Suprapubic skin (tissue), 4 donors: ENCODE results near the gene LRBA. TPM values are rescaled to one million over a fixed set of nuclear protein-coding genes. Genes with fewer than 3 reads are reported as not detected.

Experiments
- DNase-seq, 2 donors: peaks; one replicate each; pipeline ENCODE4 v3.0.0-alpha.2; 2019; ENCODE audit warnings: low spot score in 2 of 2
- H3K27ac ChIP-seq: fragments of 200-600 bp; sonication (generic); one replicate; pipeline ENCODE4 v1.5.1; 2019
- H3K27me3 ChIP-seq: fragments of 200-600 bp; sonication (generic); one replicate; pipeline ENCODE4 v1.5.1; 2019
- H3K36me3 ChIP-seq: fragments of 200-600 bp; sonication (generic); one replicate; pipeline ENCODE4 v1.5.1; 2019
- H3K4me1 ChIP-seq: fragments of 200-600 bp; sonication (generic); one replicate; pipeline ENCODE4 v1.5.1; 2019
- H3K4me3 ChIP-seq: fragments of 200-600 bp; sonication (generic); one replicate; pipeline ENCODE4 v1.5.1; 2019; ENCODE audit warnings: mild to moderate bottlenecking
- H3K9me3 ChIP-seq: fragments of 200-600 bp; sonication (generic); one replicate; pipeline ENCODE4 v1.5.1; 2019
- EP300 ChIP-seq: sonication (generic); formaldehyde crosslinking; IDR thresholded peaks from one replicate; pipeline ENCODE4 v1.6.1; 2017; ENCODE audit warnings: antibody characterized with exemption
- POLR2A ChIP-seq, 2 donors: fragments of 450-650 bp; IDR thresholded peaks; one replicate each; pipeline ENCODE4 v1.6.1; 2017; ENCODE audit warnings: antibody characterized with exemption in 2 of 2, mild to moderate bottlenecking in 2 of 2, moderate library complexity in 2 of 2
- POLR2AphosphoS5 ChIP-seq, 3 donors: sonication (generic); formaldehyde crosslinking; IDR thresholded peaks; one replicate each; pipeline ENCODE4 v1.6.1; 2017; ENCODE audit warnings: antibody characterized with exemption in 3 of 3
- WGBS: methylation state at CpG from one replicate; pipeline ENCODE4 v1.1.5; 2018; 5-methylcytosine and 5-hydroxymethylcytosine counted together
- total RNA-seq, 4 donors: library from RNA; depleted of rRNA; stranded (reverse); fragments of >200 nt; gene quantifications; one replicate each; pipeline ENCODE4 v1.1.0, GENCODE V29; 2016
- TF ChIP-seq, protein P1 (sequence below), 2 donors: fragments of 200-600 bp in 1 of 2; fragments of 450-650 bp in 1 of 2; sonication (generic) in 1 of 2; IDR thresholded peaks; one replicate each; pipeline ENCODE4 v1.5.1; 2016 to 2019; ENCODE audit warnings: antibody characterized with exemption in 2 of 2, mild to moderate bottlenecking in 1 of 2, moderate library complexity in 1 of 2

LRBA gene
- total RNA-seq, 4 donors from 2014 or later, result 64.6 to 128 (median 81.0) TPM

DNA sequence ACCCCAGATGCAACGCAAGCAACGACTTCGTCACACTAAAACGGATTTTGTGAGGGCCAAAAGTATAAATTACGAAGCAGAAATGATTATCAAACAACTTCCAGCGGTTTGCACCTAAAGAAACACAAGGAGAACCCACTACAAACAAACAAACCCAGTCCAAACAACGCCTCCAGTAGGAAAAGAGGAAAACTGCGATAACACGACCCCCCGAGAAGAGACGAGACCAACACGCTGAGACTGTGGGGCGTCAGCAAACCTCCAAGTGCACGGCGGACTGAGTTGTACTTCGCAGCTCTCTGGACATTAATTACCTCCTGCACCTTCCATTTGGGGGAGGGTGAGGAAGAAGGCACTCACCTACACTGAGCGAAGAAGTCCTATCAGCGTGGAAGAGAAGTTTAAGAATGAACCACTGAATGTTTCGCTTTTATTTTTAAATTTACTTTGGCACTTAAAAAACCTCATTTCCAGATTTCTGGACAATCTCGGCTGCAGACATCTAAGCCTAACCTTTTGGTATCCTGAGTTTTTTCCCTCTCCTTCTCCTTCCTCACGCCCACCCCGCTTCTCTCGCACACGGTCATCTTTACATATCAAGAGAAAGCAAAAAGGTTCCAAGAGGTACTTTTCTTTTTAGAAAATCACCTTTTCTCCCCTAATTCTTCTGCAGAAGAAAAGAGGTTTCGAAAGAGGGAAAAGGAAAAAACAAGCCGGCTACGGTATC lies 432.8 kb downstream of the LRBA start, which contains the start of gene MAB21L2:
TSS of gene MAB21L2 (plus strand) at position 6 of the 727 bp plus-strand sequence. CDS start 879 bp downstream, outside the sequence.
- peaks cover 10% of the 10 kb centered on the region for H3K9me3 ChIP-seq
- H3K4me1 ChIP-seq, result no peaks in the 10 kb centered on the region
- no peak for TF ChIP-seq POLR2A (IDR thresholded peaks at IDR 0.05)
- no peak for TF ChIP-seq EP300
- TF ChIP-seq, protein P1, sequence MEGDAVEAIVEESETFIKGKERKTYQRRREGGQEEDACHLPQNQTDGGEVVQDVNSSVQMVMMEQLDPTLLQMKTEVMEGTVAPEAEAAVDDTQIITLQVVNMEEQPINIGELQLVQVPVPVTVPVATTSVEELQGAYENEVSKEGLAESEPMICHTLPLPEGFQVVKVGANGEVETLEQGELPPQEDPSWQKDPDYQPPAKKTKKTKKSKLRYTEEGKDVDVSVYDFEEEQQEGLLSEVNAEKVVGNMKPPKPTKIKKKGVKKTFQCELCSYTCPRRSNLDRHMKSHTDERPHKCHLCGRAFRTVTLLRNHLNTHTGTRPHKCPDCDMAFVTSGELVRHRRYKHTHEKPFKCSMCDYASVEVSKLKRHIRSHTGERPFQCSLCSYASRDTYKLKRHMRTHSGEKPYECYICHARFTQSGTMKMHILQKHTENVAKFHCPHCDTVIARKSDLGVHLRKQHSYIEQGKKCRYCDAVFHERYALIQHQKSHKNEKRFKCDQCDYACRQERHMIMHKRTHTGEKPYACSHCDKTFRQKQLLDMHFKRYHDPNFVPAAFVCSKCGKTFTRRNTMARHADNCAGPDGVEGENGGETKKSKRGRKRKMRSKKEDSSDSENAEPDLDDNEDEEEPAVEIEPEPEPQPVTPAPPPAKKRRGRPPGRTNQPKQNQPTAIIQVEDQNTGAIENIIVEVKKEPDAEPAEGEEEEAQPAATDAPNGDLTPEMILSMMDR (IDR thresholded peaks at IDR 0.05), result no peak
- TF ChIP-seq POLR2AphosphoS5 (IDR thresholded peaks at IDR 0.05), result no peak
- DNase-seq, result no peak
- peak within 1 kb of the TSS; percentile 36 for H3K4me3 ChIP-seq
- H3K27ac ChIP-seq, result no peak within 1 kb of the TSS
- no peaks in the 10 kb centered on the region for H3K27me3 ChIP-seq
- 84% methylated on average over 27 of the region's 27 CpGs for WGBS
- peaks cover 17% of the 10 kb centered on the region for H3K36me3 ChIP-seq

DNA sequence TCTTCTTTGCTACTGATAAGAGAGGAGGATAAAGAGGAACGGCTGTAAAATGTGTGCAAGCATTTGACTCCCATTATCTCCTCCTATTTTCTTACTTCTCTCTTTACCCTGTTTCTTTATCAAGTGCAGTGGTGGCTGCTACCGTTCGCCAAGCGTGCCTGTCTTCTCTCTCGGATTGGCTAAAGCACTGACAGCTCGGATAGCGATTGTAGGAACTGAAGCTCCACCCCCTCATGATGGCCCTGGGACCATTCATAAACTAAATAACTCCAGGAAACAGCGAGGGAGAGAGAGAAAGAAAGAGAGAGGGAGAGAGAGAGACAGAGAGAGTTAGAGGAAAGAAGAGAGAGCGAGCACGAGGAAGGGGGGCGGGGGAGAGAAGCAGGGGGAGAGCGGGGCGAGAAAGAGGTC lies 433.4 kb downstream of the LRBA start:
- no peak for DNase-seq
- H3K36me3 ChIP-seq, result peaks cover 17% of the 10 kb centered on the region
- TF ChIP-seq, protein P1 (IDR thresholded peaks at IDR 0.05), result no peak
- TF ChIP-seq POLR2A (IDR thresholded peaks at IDR 0.05), result no peak
- TF ChIP-seq POLR2AphosphoS5 (IDR thresholded peaks at IDR 0.05), result no peak
- no peak for TF ChIP-seq EP300
- 84% methylated on average over 13 of the region's 13 CpGs for WGBS
- H3K4me3 ChIP-seq, result no peak overlapping the region
- no peak overlapping the region for H3K27ac ChIP-seq
- H3K9me3 ChIP-seq, result peaks cover 10% of the 10 kb centered on the region
- no peaks in the 10 kb centered on the region for H3K4me1 ChIP-seq
- H3K27me3 ChIP-seq, result no peaks in the 10 kb centered on the region

DNA sequence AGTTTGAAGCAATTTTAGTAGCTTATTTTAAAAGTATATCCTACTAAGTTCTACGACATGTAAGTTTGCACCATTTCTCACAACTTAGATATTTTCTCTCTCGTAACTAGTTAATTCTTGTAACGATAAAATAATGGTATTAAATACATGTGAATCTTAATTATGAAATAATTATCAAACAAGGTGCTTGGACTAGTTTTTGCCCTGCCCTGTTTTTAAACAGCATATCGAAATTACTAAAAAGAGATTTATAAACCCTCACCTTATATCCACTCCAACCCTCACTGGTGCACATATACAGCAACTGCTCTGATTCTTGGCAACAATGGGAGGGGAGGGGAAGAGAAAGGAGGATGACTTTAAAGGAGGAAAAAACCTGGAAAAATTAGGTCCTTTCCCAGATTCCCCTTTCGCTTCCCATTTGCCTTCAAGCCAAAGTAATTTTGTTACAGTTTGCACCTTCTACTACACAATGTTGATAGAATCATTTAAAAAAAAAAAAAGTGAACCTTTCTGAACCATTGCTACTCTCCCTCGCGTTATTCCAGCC lies 434.0 kb downstream of the LRBA start:
- no peak for DNase-seq
- Histone ChIP-seq H3K4me3 (no peak overlapping the region), H3K36me3 (peaks cover 17% of the 10 kb centered on the region), H3K27me3 (no peaks in the 10 kb centered on the region), H3K9me3 (peaks cover 10% of the 10 kb centered on the region), H3K4me1 (no peaks in the 10 kb centered on the region), H3K27ac (no peak overlapping the region)
- TF ChIP-seq EP300 (no peak), POLR2A (IDR thresholded peaks at IDR 0.05) (no peak), POLR2AphosphoS5 (IDR thresholded peaks at IDR 0.05) (no peak)
- TF ChIP-seq, protein P1 (IDR thresholded peaks at IDR 0.05), result no peak
- 96% methylated on average over 7 of the region's 7 CpGs for WGBS

DNA sequence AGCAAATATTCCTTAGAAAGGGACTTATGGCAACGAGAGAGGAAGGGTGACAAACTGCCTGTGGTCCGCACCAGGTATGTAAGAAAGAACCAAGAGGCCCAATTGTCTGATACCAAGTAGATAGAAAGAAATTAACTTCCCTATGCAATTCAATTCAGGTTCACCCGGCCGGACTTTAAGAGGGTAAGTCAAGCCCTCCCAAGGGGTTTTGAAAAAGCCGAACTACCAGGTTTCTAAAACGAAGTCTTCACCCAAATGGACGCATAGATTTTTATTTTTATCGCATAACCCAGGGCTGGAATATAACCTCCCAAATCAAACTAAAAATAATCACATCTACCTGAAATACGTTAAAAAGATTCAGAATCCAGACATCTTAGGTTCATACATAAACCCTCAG lies 434.8 kb downstream of the LRBA start:
- Histone ChIP-seq H3K4me3 (no peak overlapping the region), H3K27ac (no peak overlapping the region), H3K36me3 (peaks cover 17% of the 10 kb centered on the region), H3K4me1 (no peaks in the 10 kb centered on the region), H3K27me3 (no peaks in the 10 kb centered on the region), H3K9me3 (peaks cover 10% of the 10 kb centered on the region)
- DNase-seq, result no peak
- TF ChIP-seq EP300 (no peak), POLR2A (IDR thresholded peaks at IDR 0.05) (no peak), POLR2AphosphoS5 (IDR thresholded peaks at IDR 0.05) (no peak)
- TF ChIP-seq, protein P1 (IDR thresholded peaks at IDR 0.05), result no peak
- 86% methylated on average over 9 of the region's 9 CpGs for WGBS

DNA sequence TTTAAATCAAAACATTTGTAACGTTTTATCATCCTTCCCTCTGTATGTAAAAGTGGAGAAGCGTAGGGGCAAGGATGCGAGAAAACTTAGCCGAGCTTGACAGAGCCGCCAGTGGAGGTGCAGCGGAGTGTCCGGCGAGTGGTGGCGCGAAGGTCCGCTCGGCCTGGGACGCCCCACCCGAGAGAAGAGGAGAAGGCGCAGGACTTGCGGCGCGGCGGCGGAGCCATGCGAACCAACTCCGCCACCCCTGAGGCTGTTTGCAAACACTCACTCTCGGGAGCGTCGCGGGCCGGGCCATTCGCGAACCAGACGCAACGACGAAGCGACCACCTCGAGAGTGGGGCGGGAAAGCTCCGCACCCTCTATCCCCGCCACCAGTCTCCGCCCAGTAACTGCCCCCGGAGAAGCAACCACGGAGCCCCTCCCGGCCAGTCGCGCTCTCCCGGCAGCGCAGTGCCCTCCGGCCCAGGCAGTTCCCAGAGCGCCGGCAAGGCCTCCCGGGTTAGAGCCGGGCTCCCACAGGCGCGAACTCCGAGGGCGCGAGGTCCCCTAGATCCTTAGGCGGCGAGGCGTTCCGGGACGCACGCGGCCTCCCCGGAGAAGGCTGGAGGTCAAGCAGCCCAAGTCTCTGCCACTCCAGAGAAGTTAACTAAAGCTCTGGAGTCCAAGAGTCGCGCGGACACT lies 435.4 kb downstream of the LRBA start:
- Histone ChIP-seq H3K9me3 (peaks cover 10% of the 10 kb centered on the region), H3K4me1 (no peaks in the 10 kb centered on the region), H3K27me3 (no peaks in the 10 kb centered on the region), H3K27ac (no peak overlapping the region), H3K36me3 (peaks cover 17% of the 10 kb centered on the region), H3K4me3 (peak overlapping the region; percentile 38)
- WGBS, result 63% methylated on average over 39 of the region's 66 CpGs
- no peak for TF ChIP-seq POLR2AphosphoS5 (IDR thresholded peaks at IDR 0.05)
- TF ChIP-seq EP300, result no peak
- TF ChIP-seq POLR2A (IDR thresholded peaks at IDR 0.05), result no peak
- TF ChIP-seq, protein P1 (IDR thresholded peaks at IDR 0.05), result no peak
- peak in 1 of 2 donors; percentile 54 for DNase-seq
